Ishikawa (cell line): Measurements from ENCODE around the gene COQ2.

Experiments used
- CREB1 ChIP-seq: IDR thresholded peaks from 2 replicates; pipeline ENCODE4 v1.6.1; 2012; ENCODE audit warnings: low read depth
- FOXM1 ChIP-seq: IDR thresholded peaks from 2 replicates; pipeline ENCODE4 v1.6.1; 2012; ENCODE audit warnings: low read depth, borderline replicate concordance
- RAD21 ChIP-seq: IDR thresholded peaks from 2 replicates; pipeline ENCODE4 v1.6.1; 2012; ENCODE audit warnings: low read depth
- TAF1 ChIP-seq: IDR thresholded peaks from 2 replicates; pipeline ENCODE4 v1.6.1; 2012; ENCODE audit warnings: low read depth, mild to moderate bottlenecking
- YY1 ChIP-seq: IDR thresholded peaks from 2 replicates; pipeline ENCODE4 v1.6.1; 2012; ENCODE audit warnings: low read depth
- TF ChIP-seq, protein P1 (sequence below): IDR thresholded peaks from 2 replicates; pipeline ENCODE4 v1.6.1; 2012
- TF ChIP-seq, protein P2 (sequence below): IDR thresholded peaks from 2 replicates; pipeline ENCODE4 v1.6.1; 2012; ENCODE audit warnings: low read depth, mild to moderate bottlenecking

GRCh38 chr4:83283181-83283580 is 1.4 kb downstream of the COQ2 start:
- no peak for TF ChIP-seq TAF1
- TF ChIP-seq, protein P1, sequence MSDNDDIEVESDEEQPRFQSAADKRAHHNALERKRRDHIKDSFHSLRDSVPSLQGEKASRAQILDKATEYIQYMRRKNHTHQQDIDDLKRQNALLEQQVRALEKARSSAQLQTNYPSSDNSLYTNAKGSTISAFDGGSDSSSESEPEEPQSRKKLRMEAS = no peak
- TF ChIP-seq, protein P2, sequence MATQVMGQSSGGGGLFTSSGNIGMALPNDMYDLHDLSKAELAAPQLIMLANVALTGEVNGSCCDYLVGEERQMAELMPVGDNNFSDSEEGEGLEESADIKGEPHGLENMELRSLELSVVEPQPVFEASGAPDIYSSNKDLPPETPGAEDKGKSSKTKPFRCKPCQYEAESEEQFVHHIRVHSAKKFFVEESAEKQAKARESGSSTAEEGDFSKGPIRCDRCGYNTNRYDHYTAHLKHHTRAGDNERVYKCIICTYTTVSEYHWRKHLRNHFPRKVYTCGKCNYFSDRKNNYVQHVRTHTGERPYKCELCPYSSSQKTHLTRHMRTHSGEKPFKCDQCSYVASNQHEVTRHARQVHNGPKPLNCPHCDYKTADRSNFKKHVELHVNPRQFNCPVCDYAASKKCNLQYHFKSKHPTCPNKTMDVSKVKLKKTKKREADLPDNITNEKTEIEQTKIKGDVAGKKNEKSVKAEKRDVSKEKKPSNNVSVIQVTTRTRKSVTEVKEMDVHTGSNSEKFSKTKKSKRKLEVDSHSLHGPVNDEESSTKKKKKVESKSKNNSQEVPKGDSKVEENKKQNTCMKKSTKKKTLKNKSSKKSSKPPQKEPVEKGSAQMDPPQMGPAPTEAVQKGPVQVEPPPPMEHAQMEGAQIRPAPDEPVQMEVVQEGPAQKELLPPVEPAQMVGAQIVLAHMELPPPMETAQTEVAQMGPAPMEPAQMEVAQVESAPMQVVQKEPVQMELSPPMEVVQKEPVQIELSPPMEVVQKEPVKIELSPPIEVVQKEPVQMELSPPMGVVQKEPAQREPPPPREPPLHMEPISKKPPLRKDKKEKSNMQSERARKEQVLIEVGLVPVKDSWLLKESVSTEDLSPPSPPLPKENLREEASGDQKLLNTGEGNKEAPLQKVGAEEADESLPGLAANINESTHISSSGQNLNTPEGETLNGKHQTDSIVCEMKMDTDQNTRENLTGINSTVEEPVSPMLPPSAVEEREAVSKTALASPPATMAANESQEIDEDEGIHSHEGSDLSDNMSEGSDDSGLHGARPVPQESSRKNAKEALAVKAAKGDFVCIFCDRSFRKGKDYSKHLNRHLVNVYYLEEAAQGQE = no peak
- TF ChIP-seq FOXM1 = no peak
- TF ChIP-seq YY1 = no peak
- TF ChIP-seq CREB1 = no peak
- no peak for TF ChIP-seq RAD21
